ENCODE results near the gene MPC1L. TPM values are rescaled to one million over a fixed set of nuclear protein-coding genes. Genes with fewer than 3 reads are reported as not detected.

The MPC1L gene
- polyA plus RNA-seq, 1 donor from 2014 or later = not detected

DNA sequence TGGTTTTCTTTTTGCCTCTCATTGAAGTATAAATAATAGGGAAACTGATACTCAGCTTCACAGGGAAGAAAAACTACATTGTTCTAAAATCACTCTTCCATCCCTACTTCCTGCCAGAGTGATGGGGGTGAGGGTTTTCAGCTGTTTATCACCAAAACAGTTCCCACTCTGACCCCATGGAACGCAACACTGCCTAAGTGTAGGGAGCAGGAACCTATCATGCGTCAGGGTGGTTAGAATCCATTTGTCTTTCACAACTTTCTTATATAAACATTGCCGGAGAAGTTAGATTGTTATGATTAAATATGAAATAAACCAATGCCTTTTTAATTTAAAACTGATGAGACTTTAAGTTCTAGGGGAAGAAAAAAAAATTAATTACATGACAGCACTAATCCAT lies 15.8 kb upstream of the MPC1L start:
- Mint-ChIP-seq H3K4me1 (no peaks in the 10 kb centered on the region), H3K27ac (no peak overlapping the region), H3K36me3 (no peaks in the 10 kb centered on the region), H3K4me3 (no peak overlapping the region), H3K9me3 (no peaks in the 10 kb centered on the region), H3K27me3 (no peaks in the 10 kb centered on the region)

DNA sequence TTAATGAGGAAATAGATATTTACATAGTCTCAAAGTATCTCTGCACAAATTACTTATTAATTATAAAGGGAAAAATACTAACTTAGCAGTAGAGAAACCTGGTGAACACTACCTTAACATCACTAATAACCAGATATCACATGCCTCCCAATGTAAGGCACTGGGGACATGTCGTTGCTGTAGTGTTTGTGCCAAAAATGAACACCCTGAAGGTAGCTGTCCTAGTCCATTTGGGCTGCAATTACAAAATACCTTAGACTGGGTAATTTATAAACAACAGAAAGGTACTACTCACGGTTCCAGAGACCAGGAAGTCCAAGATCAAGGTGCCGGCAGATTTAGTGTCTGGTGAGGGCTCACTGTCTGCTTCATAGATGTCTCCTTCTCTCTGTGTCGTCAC lies 10.7 kb upstream of the MPC1L start:
- Mint-ChIP-seq H3K27ac (no peak overlapping the region), H3K4me1 (no peaks in the 10 kb centered on the region), H3K4me3 (no peak overlapping the region), H3K9me3 (no peaks in the 10 kb centered on the region), H3K27me3 (no peaks in the 10 kb centered on the region), H3K36me3 (no peaks in the 10 kb centered on the region)

DNA sequence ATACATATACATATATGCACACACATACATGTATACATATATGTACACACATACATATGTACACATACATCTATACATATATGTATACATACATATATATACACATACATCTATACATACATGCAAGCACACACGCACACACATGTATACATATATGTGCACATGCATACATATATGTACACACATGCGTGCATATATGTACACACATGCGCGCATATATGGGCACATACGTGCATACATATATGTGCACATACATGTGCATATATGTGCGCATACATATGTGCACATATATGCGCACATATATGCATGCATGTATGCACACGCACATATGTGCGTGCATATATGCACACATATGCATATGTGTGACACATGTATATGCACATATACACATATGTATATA lies 7.3 kb upstream of the MPC1L start:
- Mint-ChIP-seq H3K36me3 (peaks cover 2% of the 10 kb centered on the region), H3K4me3 (no peak overlapping the region), H3K4me1 (no peaks in the 10 kb centered on the region), H3K27me3 (no peaks in the 10 kb centered on the region), H3K27ac (no peak overlapping the region), H3K9me3 (no peaks in the 10 kb centered on the region)

GRCh38 chrX:40617566-40617965 lies 5.7 kb upstream of the MPC1L start:
- H3K27me3 Mint-ChIP-seq = no peaks in the 10 kb centered on the region

DNA sequence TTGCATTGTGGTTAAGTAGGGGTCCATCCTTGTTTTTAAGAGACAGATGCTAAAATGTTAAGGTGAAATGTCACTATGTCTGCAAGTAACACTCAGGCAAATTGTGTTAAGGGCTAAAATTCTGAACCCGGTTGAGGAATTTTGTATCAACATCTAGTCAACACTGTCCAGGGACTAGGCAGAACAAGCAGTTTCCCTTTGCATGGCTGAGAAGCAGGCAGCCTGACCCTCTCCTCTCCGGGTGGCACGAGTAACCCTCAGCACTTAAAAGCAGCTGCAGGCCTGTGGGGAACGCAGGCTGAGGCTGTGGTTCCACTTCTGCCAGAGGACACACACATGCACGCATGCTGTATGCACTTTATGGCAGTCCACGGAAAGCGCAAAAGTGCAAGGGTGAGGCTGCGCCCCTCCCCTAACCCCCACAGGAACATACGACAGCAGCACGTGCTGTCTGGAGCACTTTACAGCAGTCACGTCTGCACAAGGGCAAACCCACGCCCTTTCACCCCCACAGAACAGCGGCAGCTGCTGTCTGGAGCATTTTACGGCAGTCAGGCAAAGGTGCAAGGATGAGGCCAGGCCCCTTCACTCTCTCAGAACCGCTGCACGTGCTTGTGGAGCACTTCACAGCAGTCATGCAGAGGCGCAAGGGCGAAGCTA lies 619 bp upstream of the MPC1L start:
- Mint-ChIP-seq H3K27me3 (no peaks in the 10 kb centered on the region), H3K4me3 (no peak overlapping the region), H3K4me1 (peaks cover 0 to 2% (median 0%) of the 10 kb centered on the region in 3 donors), H3K27ac (no peak overlapping the region), H3K36me3 (peaks cover 6% of the 10 kb centered on the region), H3K9me3 (no peaks in the 10 kb centered on the region)

More at GRCh38 chrX:40617566-40617965, 5.7 kb upstream of the MPC1L start:
- H3K4me3 Mint-ChIP-seq = no peak overlapping the region
- H3K4me1 Mint-ChIP-seq = no peaks in the 10 kb centered on the region
- no peaks in the 10 kb centered on the region for H3K9me3 Mint-ChIP-seq
- H3K36me3 Mint-ChIP-seq = peaks cover 2% of the 10 kb centered on the region
- no peak overlapping the region for H3K27ac Mint-ChIP-seq

DNA sequence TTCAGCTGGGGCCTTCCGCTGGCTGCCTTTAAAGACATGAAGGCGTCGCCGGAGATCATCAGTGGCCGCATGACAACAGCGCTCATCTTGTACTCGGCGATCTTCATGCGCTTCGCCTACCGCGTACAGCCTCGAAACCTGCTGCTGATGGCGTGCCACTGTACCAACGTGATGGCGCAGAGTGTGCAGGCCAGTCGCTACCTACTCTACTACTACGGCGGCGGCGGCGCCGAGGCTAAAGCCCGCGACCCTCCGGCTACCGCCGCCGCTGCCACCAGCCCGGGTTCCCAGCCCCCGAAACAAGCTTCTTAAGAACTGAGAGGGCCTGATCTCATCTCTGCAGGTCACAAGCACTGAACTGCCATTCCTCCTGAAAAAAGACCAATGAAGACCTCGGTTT lies 437 bp downstream of the MPC1L start:
- no peak overlapping the region for H3K4me3 Mint-ChIP-seq
- peaks cover 0 to 2% (median 0%) of the 10 kb centered on the region in 3 donors for H3K4me1 Mint-ChIP-seq
- H3K36me3 Mint-ChIP-seq = peaks cover 6% of the 10 kb centered on the region
- H3K27ac Mint-ChIP-seq = no peak overlapping the region
- H3K9me3 Mint-ChIP-seq = no peaks in the 10 kb centered on the region
- no peaks in the 10 kb centered on the region for H3K27me3 Mint-ChIP-seq

DNA sequence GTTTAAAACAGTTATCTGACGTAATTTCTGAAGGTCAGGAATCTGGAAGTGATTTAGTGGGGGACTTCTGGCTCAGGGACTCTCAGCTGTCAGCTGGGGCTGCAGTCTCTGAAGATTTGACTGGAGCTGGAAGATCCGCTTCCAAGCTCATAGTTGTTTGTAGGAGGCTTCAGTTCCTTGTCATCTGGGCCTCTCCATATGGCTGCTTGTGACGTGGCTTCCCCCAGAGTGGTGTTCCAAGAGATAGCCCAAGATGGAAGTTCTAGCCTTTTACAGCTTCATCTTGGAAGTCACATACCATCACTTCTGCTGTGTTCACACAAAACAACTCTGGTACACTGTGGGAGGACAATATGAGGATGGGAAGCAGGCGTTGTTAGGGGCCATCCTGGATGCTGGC lies 2.1 kb downstream of the MPC1L start:
- H3K36me3 Mint-ChIP-seq = peaks cover 4% of the 10 kb centered on the region
- no peaks in the 10 kb centered on the region for H3K27me3 Mint-ChIP-seq
- H3K27ac Mint-ChIP-seq = no peak overlapping the region
- peaks cover 0 to 2% (median 0%) of the 10 kb centered on the region in 3 donors for H3K4me1 Mint-ChIP-seq
- H3K4me3 Mint-ChIP-seq = no peak overlapping the region
- H3K9me3 Mint-ChIP-seq = no peaks in the 10 kb centered on the region

- Mint-ChIP-seq H3K36me3 (peaks cover 4% of the 10 kb centered on the region), H3K4me3 (no peak overlapping the region), H3K4me1 (peaks cover 6 to 15% (median 10%) of the 10 kb centered on the region in 3 donors), H3K27ac (no peak overlapping the region), H3K9me3 (no peaks in the 10 kb centered on the region), H3K27me3 (no peaks in the 10 kb centered on the region)
Observed at GRCh38 chrX:40628506-40628905, 5.3 kb downstream of the MPC1L start.

- H3K4me3 Mint-ChIP-seq = no peak overlapping the region
Observed at GRCh38 chrX:40632199-40632598, 9.0 kb downstream of the MPC1L start.

GRCh38 chrX:40637687-40638086 lies 14.5 kb downstream of the MPC1L start:
- H3K9me3 Mint-ChIP-seq = no peaks in the 10 kb centered on the region
- H3K36me3 Mint-ChIP-seq = peaks cover 5% of the 10 kb centered on the region
- peaks cover 15 to 22% (median 19%) of the 10 kb centered on the region in 3 donors for H3K4me1 Mint-ChIP-seq
- H3K27me3 Mint-ChIP-seq = no peaks in the 10 kb centered on the region
- no peak overlapping the region for H3K4me3 Mint-ChIP-seq
- no peak overlapping the region for H3K27ac Mint-ChIP-seq

More at GRCh38 chrX:40632199-40632598, 9.0 kb downstream of the MPC1L start:
- Mint-ChIP-seq H3K27ac (no peak overlapping the region), H3K36me3 (peaks cover 3% of the 10 kb centered on the region), H3K27me3 (no peaks in the 10 kb centered on the region), H3K4me1 (peaks cover 8 to 18% (median 17%) of the 10 kb centered on the region in 3 donors), H3K9me3 (no peaks in the 10 kb centered on the region)

DNA sequence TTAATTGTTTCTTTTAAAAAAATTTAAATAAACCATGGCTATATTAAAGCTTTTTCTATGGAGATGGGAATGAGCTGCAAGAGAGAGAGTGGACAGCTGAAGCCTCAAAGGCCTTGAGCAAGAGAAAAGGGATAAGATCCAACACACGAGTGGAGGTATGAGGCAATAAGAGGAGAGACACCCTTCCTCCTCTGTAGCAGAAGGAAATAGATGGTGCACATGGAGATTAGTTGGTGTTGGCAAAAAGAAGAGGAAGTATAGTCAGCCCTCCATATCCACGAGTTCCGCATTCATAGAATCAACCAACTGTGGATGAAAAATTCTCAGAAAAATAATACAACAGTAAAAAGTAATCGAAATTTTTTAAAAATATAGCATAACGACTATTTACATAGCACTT lies 20.9 kb downstream of the MPC1L start:
- no peaks in the 10 kb centered on the region for H3K36me3 Mint-ChIP-seq

DNA sequence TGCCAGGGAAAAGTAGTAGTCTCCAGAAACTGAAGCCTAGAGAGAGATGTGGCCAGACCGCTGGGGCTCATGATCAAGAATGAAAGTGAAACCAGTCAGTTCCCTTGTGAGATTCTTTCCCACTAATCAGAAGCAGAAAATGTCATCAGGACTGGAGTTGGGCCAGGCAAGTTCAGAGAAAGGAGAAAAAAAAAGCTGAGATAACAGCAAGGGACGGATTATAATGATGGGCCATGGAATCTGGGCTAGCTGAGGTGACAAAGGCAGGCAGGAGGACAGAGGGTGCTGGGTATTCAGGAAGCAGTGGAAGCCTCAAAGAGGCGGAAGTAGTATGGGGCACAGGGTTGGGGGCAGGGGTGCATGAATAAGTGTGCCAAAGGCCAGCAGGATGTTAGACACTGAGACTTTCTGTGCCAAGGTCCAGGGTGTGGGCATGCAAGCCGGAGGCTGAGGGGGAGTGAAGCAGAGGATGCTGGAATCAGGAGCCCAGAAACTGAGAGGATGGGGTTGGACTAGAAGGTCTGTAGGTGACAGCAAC lies 21.7 kb downstream of the MPC1L start:
- Mint-ChIP-seq H3K27me3 (no peaks in the 10 kb centered on the region), H3K27ac (peak overlapping the region; percentile 88 to 98 (median 95)), H3K4me3 (peak overlapping the region; percentile 87 to 98 (median 94)), H3K36me3 (no peaks in the 10 kb centered on the region), H3K4me1 (peaks cover 27 to 30% (median 29%) of the 10 kb centered on the region in 3 donors), H3K9me3 (no peaks in the 10 kb centered on the region)

More for the DNA sequence above, 20.9 kb downstream of the MPC1L start:
- H3K4me1 Mint-ChIP-seq = peaks cover 32 to 33% (median 32%) of the 10 kb centered on the region in 3 donors
- H3K27me3 Mint-ChIP-seq = no peaks in the 10 kb centered on the region
- H3K4me3 Mint-ChIP-seq = peak overlapping the region; percentile 85 to 98 (median 90)
- no peaks in the 10 kb centered on the region for H3K9me3 Mint-ChIP-seq
- H3K27ac Mint-ChIP-seq = peak overlapping the region; percentile 88 to 98 (median 95)

DNA sequence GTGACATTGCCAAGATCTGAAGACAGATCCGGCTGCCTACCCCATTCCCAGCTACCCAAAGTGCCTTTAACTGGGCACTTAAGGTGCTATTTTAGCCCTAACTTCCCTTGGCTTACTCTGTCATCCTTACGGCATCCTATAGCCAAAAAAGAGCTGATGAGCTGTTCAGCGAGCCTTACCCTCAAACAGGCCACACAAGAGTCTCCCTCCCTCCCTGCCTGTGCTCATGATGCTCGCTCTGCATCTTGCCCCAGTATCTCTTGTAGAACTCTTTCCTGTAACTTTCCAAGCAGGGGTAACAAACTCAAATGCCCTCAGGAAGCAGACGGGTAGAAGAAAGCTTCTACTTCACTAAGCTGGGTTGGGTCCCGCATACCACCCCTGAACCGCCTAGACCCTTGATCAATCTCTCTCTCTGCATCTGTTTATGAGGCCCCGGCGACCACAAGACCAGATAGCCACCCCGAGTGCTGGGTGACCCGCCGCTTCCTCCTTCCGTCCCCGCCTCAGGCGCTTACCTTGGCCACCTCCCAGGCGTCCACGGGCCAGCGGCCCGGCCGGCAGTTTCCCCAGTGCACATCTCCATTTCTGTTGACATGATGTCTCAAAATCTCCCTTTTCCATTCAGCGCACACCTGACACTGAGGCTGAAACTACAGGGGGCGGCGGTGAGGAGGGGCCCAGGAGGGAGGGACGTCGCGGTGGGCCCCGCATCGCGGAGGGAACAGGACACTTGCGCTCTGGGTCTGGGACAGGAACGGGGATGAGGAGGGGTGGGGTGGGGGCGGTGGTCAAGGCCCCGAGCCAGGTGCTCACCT lies 23.5 kb downstream of the MPC1L start:
- Mint-ChIP-seq H3K27me3 (no peaks in the 10 kb centered on the region), H3K9me3 (no peaks in the 10 kb centered on the region), H3K27ac (peak overlapping the region; percentile 95 to 97 (median 97)), H3K36me3 (peaks cover under 1% of the 10 kb centered on the region), H3K4me1 (peaks cover 30 to 32% (median 30%) of the 10 kb centered on the region in 3 donors), H3K4me3 (peak overlapping the region; percentile 89 to 99 (median 92))

GRCh38 chrX:40647307-40648197 lies 24.3 kb downstream of the MPC1L start, which contains the start of gene CXorf38:
TSS of gene CXorf38 (minus strand) at chrX:40647561. CDS start at chrX:40647520, 41 bp downstream.
- Mint-ChIP-seq H3K36me3 (peaks cover 1% of the 10 kb centered on the region), H3K27me3 (no peaks in the 10 kb centered on the region), H3K27ac (peak within 1 kb of the TSS; percentile 95 to 97 (median 97)), H3K4me3 (peak within 1 kb of the TSS; percentile 89 to 99 (median 92)), H3K4me1 (peaks cover 25 to 29% (median 27%) of the 10 kb centered on the region in 3 donors), H3K9me3 (no peaks in the 10 kb centered on the region)

Measured in IgD-negative memory B cell (primary cell).